Measurements from ENCODE around the gene IFT122. TPM values are rescaled to one million over a fixed set of nuclear protein-coding genes. Genes with fewer than 3 reads are reported as not detected.
A peak's percentile ranks its signal among the peaks of the same experiment; 100 is the strongest.

Gene IFT122
- total RNA-seq, 2 experiments from 2014 or later: 23.0 to 25.9 TPM

- DNase-seq (no peak), ATAC-seq (ENCODE audit: low read depth) (no peak)
- Mint-ChIP-seq H3K4me1 (no peaks in the 10 kb centered on the region), H3K36me3 (peaks cover 14% of the 10 kb centered on the region), H3K27ac (no peak overlapping the region), H3K4me3 (no peak overlapping the region), H3K27me3 (no peaks in the 10 kb centered on the region), H3K9me3 (no peaks in the 10 kb centered on the region)
- POLR2A ChIA-PET: no interaction called here
These were observed 13.7 kb downstream of the IFT122 start for GRCh38 chr3:129453732-129454131.

- Mint-ChIP-seq H3K4me3 (no peak overlapping the region), H3K27me3 (no peaks in the 10 kb centered on the region), H3K36me3 (peaks cover 6% of the 10 kb centered on the region), H3K27ac (no peak overlapping the region), H3K4me1 (peaks cover 15% of the 10 kb centered on the region), H3K9me3 (no peaks in the 10 kb centered on the region)
- ATAC-seq (ENCODE audit: low read depth): no peak
- POLR2A ChIA-PET: no interaction called here
- no peak for DNase-seq
These were observed 20.1 kb downstream of the IFT122 start for GRCh38 chr3:129460155-129460554.

- H3K27me3 Mint-ChIP-seq: no peaks in the 10 kb centered on the region
- POLR2A ChIA-PET: no interaction called here
- ATAC-seq (ENCODE audit: low read depth): no peak
These were observed 20.5 kb downstream of the IFT122 start for GRCh38 chr3:129460572-129460971.

GRCh38 chr3:129461022-129461421 lies 21.0 kb downstream of the IFT122 start:
- ATAC-seq (ENCODE audit: low read depth): no peak

More at GRCh38 chr3:129460572-129460971, 20.5 kb downstream of the IFT122 start:
- no peak for DNase-seq
- no peaks in the 10 kb centered on the region for H3K9me3 Mint-ChIP-seq
- no peak overlapping the region for H3K4me3 Mint-ChIP-seq
- peaks cover 6% of the 10 kb centered on the region for H3K36me3 Mint-ChIP-seq
- peaks cover 15% of the 10 kb centered on the region for H3K4me1 Mint-ChIP-seq
- H3K27ac Mint-ChIP-seq: no peak overlapping the region

GRCh38 chr3:129461461-129462146 lies 21.6 kb downstream of the IFT122 start:
- H3K27ac Mint-ChIP-seq: no peak overlapping the region
- peaks cover 15% of the 10 kb centered on the region for H3K4me1 Mint-ChIP-seq
- ATAC-seq (ENCODE audit: low read depth): no peak

More at GRCh38 chr3:129461022-129461421, 21.0 kb downstream of the IFT122 start:
- no peak for DNase-seq
- Mint-ChIP-seq H3K36me3 (peaks cover 4% of the 10 kb centered on the region), H3K4me3 (no peak overlapping the region), H3K4me1 (peaks cover 15% of the 10 kb centered on the region), H3K27ac (peak overlapping the region; percentile 19), H3K27me3 (no peaks in the 10 kb centered on the region), H3K9me3 (no peaks in the 10 kb centered on the region)
- POLR2A ChIA-PET: no interaction called here

GRCh38 chr3:129462361-129462968 lies 22.4 kb downstream of the IFT122 start:
- Mint-ChIP-seq H3K9me3 (no peaks in the 10 kb centered on the region), H3K36me3 (peaks cover 4% of the 10 kb centered on the region), H3K27ac (no peak overlapping the region), H3K4me3 (no peak overlapping the region), H3K4me1 (peaks cover 15% of the 10 kb centered on the region), H3K27me3 (no peaks in the 10 kb centered on the region)
- DNase-seq (no peak), ATAC-seq (ENCODE audit: low read depth) (no peak)
- POLR2A ChIA-PET: no interaction called here

More at GRCh38 chr3:129461461-129462146, 21.6 kb downstream of the IFT122 start:
- H3K4me3 Mint-ChIP-seq: no peak overlapping the region
- DNase-seq: no peak
- no peaks in the 10 kb centered on the region for H3K27me3 Mint-ChIP-seq
- POLR2A ChIA-PET: no interaction called here
- peaks cover 4% of the 10 kb centered on the region for H3K36me3 Mint-ChIP-seq
- no peaks in the 10 kb centered on the region for H3K9me3 Mint-ChIP-seq

- no peak for ATAC-seq (ENCODE audit: low read depth)
- Mint-ChIP-seq H3K27ac (no peak overlapping the region), H3K4me1 (peaks cover 15% of the 10 kb centered on the region), H3K36me3 (peaks cover 4% of the 10 kb centered on the region), H3K27me3 (no peaks in the 10 kb centered on the region), H3K4me3 (no peak overlapping the region), H3K9me3 (no peaks in the 10 kb centered on the region)
- no peak for DNase-seq
- POLR2A ChIA-PET: no interaction called here
These were observed 23.1 kb downstream of the IFT122 start for GRCh38 chr3:129463094-129463493.

- Mint-ChIP-seq H3K4me1 (peaks cover 15% of the 10 kb centered on the region), H3K4me3 (no peak overlapping the region), H3K27ac (no peak overlapping the region), H3K9me3 (no peaks in the 10 kb centered on the region), H3K36me3 (peaks cover 4% of the 10 kb centered on the region), H3K27me3 (no peaks in the 10 kb centered on the region)
- ATAC-seq (ENCODE audit: low read depth) (no peak), DNase-seq (no peak)
- POLR2A ChIA-PET: no interaction called here
These were observed 23.7 kb downstream of the IFT122 start for GRCh38 chr3:129463716-129464115.

GRCh38 chr3:129467932-129468331 lies 27.9 kb downstream of the IFT122 start:
- POLR2A ChIA-PET: no interaction called here
- H3K4me3 Mint-ChIP-seq: no peak overlapping the region
- H3K9me3 Mint-ChIP-seq: no peaks in the 10 kb centered on the region
- H3K4me1 Mint-ChIP-seq: peaks cover 3% of the 10 kb centered on the region
- DNase-seq (no peak), ATAC-seq (ENCODE audit: low read depth) (no peak)
- H3K27ac Mint-ChIP-seq: no peak overlapping the region
- peaks cover 3% of the 10 kb centered on the region for H3K36me3 Mint-ChIP-seq
- no peaks in the 10 kb centered on the region for H3K27me3 Mint-ChIP-seq

GRCh38 chr3:129469026-129469425 lies 29.0 kb downstream of the IFT122 start:
- Mint-ChIP-seq H3K4me1 (peaks cover 3% of the 10 kb centered on the region), H3K4me3 (no peak overlapping the region), H3K36me3 (peaks cover 3% of the 10 kb centered on the region), H3K27ac (no peak overlapping the region), H3K27me3 (no peaks in the 10 kb centered on the region), H3K9me3 (no peaks in the 10 kb centered on the region)
- DNase-seq (no peak), ATAC-seq (ENCODE audit: low read depth) (peak; percentile 36)
- POLR2A ChIA-PET: no interaction called here

GRCh38 chr3:129470861-129471260 lies 30.8 kb downstream of the IFT122 start:
- DNase-seq (no peak), ATAC-seq (ENCODE audit: low read depth) (no peak)
- Mint-ChIP-seq H3K36me3 (peaks cover 3% of the 10 kb centered on the region), H3K4me1 (peaks cover 3% of the 10 kb centered on the region), H3K27ac (no peak overlapping the region), H3K27me3 (no peaks in the 10 kb centered on the region), H3K4me3 (no peak overlapping the region), H3K9me3 (no peaks in the 10 kb centered on the region)
- POLR2A ChIA-PET: no interaction called here

GRCh38 chr3:129473067-129473768 lies 33.2 kb downstream of the IFT122 start:
- no peaks in the 10 kb centered on the region for H3K9me3 Mint-ChIP-seq
- ATAC-seq (ENCODE audit: low read depth) (no peak), DNase-seq (no peak)
- POLR2A ChIA-PET: interaction anchor here (1.0 kb wide), 1 partner anchor 33 kb away, joined by 3 read pairs; the partner anchor contains the start of genes IFT122 and MBD4
- H3K4me3 Mint-ChIP-seq: no peak overlapping the region
- H3K27me3 Mint-ChIP-seq: no peaks in the 10 kb centered on the region
- H3K27ac Mint-ChIP-seq: no peak overlapping the region
- peaks cover 6% of the 10 kb centered on the region for H3K36me3 Mint-ChIP-seq
- peaks cover 3% of the 10 kb centered on the region for H3K4me1 Mint-ChIP-seq

GRCh38 chr3:129473769-129474152 lies 33.7 kb downstream of the IFT122 start:
- H3K36me3 Mint-ChIP-seq: peaks cover 6% of the 10 kb centered on the region
- H3K4me1 Mint-ChIP-seq: peaks cover 3% of the 10 kb centered on the region
- no peak overlapping the region for H3K4me3 Mint-ChIP-seq
- no peak for ATAC-seq (ENCODE audit: low read depth)
- no peak for DNase-seq
- no peaks in the 10 kb centered on the region for H3K27me3 Mint-ChIP-seq
- no peak overlapping the region for H3K27ac Mint-ChIP-seq
- no peaks in the 10 kb centered on the region for H3K9me3 Mint-ChIP-seq
- POLR2A ChIA-PET: no interaction called here

Data from activated naive CD8-positive, alpha-beta T cell treated with anti-CD3 and anti-CD28 coated beads, Interleukin-2, amount 10 ng/mL, durations not matched to agents 7 days and 5 days (primary cell).